Gastrocnemius medialis (tissue), 4 donors: ENCODE data around the gene SRD5A2.

Experiments used
- POLR2A ChIP-seq, 2 donors: fragments of 450-650 bp; IDR thresholded peaks; one replicate each; pipeline ENCODE4 v1.6.1; 2017; ENCODE audit warnings: antibody characterized with exemption in 2 of 2, mild to moderate bottlenecking in 2 of 2, moderate library complexity in 2 of 2
- TF ChIP-seq, protein P1 (sequence below), 5 experiments: fragments of 450-650 bp in 3 of 5; fragments of 200-600 bp in 2 of 5; sonication (generic) in 2 of 5; IDR thresholded peaks in 4 of 5; conservative IDR thresholded peaks in 1 of 5; 1 replicate in 4 of 5; 2 replicates in 1 of 5; pipeline ENCODE4 v1.5.1; 2016 to 2019; ENCODE audit warnings: antibody characterized with exemption in 5 of 5, mild to moderate bottlenecking in 3 of 5, moderate library complexity in 3 of 5

DNA sequence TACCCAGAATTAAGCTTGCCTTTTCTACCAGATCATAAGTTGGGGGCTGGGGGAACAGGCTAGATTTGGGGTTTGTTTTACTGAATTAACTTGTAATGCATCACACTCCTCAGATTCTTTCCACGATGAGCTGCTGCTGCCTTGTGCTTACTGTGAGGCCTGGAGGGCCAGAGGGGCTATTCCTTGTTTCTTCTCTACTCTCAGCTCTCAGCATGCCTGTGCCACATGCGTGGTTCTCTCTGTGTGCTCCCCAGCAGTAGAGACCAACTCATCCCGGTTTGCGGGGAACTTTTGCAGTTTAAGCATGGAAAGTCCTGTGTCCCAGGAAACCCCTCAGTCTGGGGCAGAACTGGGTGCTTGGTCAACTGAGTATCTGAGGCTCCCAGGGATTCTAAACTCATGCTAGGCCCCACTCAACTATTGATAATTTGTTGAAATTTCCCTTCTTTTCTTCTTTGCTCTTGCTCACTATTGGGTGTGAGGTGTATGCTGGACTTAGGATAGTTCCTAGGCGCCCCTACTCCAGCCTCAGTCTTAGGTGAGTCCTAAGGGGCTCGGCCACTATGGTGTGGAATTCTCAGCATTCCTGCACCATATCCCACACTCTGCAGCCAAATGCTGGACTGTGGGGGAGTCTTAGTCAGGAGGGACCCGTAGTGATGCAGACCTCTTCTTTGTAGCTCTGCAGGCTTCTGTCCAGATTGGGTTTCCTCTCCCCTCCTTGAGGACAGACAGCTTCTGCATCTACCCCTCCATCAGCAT lies 63.1 kb downstream of the SRD5A2 start:
- TF ChIP-seq, protein P1, sequence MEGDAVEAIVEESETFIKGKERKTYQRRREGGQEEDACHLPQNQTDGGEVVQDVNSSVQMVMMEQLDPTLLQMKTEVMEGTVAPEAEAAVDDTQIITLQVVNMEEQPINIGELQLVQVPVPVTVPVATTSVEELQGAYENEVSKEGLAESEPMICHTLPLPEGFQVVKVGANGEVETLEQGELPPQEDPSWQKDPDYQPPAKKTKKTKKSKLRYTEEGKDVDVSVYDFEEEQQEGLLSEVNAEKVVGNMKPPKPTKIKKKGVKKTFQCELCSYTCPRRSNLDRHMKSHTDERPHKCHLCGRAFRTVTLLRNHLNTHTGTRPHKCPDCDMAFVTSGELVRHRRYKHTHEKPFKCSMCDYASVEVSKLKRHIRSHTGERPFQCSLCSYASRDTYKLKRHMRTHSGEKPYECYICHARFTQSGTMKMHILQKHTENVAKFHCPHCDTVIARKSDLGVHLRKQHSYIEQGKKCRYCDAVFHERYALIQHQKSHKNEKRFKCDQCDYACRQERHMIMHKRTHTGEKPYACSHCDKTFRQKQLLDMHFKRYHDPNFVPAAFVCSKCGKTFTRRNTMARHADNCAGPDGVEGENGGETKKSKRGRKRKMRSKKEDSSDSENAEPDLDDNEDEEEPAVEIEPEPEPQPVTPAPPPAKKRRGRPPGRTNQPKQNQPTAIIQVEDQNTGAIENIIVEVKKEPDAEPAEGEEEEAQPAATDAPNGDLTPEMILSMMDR (IDR thresholded peaks at IDR 0.05 in 4 of 5, conservative IDR thresholded peaks at IDR 0.05 in 1 of 5), result no peak
- no peak for TF ChIP-seq POLR2A (IDR thresholded peaks at IDR 0.05)
